Activated CD4-positive, alpha-beta T cell treated with anti-CD3 and anti-CD28 coated beads, Interleukin-2, Interleukin-6, amounts not matched to agents 100 ng/mL and 50 ng/mL, durations not matched to agents 16 hours and 8 hours (primary cell): ENCODE measurements around the gene CP.

Source experiments
- DNase-seq: peaks from one replicate; pipeline ENCODE4 v3.0.0-alpha.2; 2020

Gene CP

GRCh38 chr3:149179220-149179619, 42.4 kb downstream of the CP start:
- DNase-seq: no peak

- no peak for DNase-seq
Measured at GRCh38 chr3:149177122-149177521, 44.5 kb downstream of the CP start.

- DNase-seq: peak; percentile 56
Measured at GRCh38 chr3:149174901-149175300, 46.7 kb downstream of the CP start.

GRCh38 chr3:149170672-149171071, 51.0 kb downstream of the CP start:
- DNase-seq: no peak

GRCh38 chr3:149167898-149168297, 53.7 kb downstream of the CP start:
- DNase-seq: no peak

GRCh38 chr3:149163066-149163465, 58.6 kb downstream of the CP start:
- DNase-seq: no peak

- DNase-seq: no peak
Measured at GRCh38 chr3:149162007-149162406, 59.6 kb downstream of the CP start.

- no peak for DNase-seq
Measured at GRCh38 chr3:149160754-149161300, 60.8 kb downstream of the CP start.

- no peak for DNase-seq
Measured at GRCh38 chr3:149153402-149153801, 68.2 kb downstream of the CP start.

GRCh38 chr3:149152420-149152819, 69.2 kb downstream of the CP start:
- DNase-seq: peak; percentile 65

- no peak for DNase-seq
Measured at GRCh38 chr3:149151843-149152242, 69.8 kb downstream of the CP start.

GRCh38 chr3:149150436-149150835, 71.2 kb downstream of the CP start:
- no peak for DNase-seq

GRCh38 chr3:149145974-149146373, 75.7 kb downstream of the CP start:
- DNase-seq: no peak

GRCh38 chr3:149145356-149145755, 76.3 kb downstream of the CP start:
- no peak for DNase-seq

- DNase-seq: no peak
Measured at GRCh38 chr3:149142682-149143081, 78.9 kb downstream of the CP start.

- no peak for DNase-seq
Measured at GRCh38 chr3:149134575-149134974, 87.1 kb downstream of the CP start.

GRCh38 chr3:149131589-149131988, 90.0 kb downstream of the CP start:
- DNase-seq: peak; percentile 40

GRCh38 chr3:149129326-149130205, 92.1 kb downstream of the CP start, which contains the start of gene HPS3:
Gene HPS3, plus strand, starts transcription at chr3:149129638. Its CDS starts 86 bp downstream, at chr3:149129724.
- DNase-seq: peak; percentile 89

- DNase-seq: no peak
Measured at GRCh38 chr3:149128821-149129220, 92.8 kb downstream of the CP start.

GRCh38 chr3:149122721-149123578, 98.7 kb downstream of the CP start:
- no peak for DNase-seq
